HCT116 (cell line): ENCODE data around the gene IFIT5. TPM values are rescaled to one million over a fixed set of nuclear protein-coding genes. Genes with fewer than 3 reads are reported as not detected.
A peak's percentile ranks its signal among the peaks of the same experiment; 100 is the strongest.

ENCODE experiments used
- ATAC-seq: fragments of 200-7000 bp; cut with Tn5 transposase; 2 replicates; pipeline ENCODE4 v1.9.1; 2020; ENCODE audit warnings: mild to moderate bottlenecking, moderate library complexity
- BruUV-seq: library from RNA; stranded (reverse); fragments of 400-500 nt; replicated peaks from 2 replicates; lab custom pipeline; 2021; lab: Mats Ljungman, UMichigan
- CTCF ChIA-PET: fragments of 300-600 bp; sonication (Branson Sonifier 250); formaldehyde crosslinking; loops from one replicate; lab custom pipeline; 2021; ENCODE audit warnings: antibody characterized with exemption; lab: Charles Lee
- POLR2A ChIA-PET: fragments of 300-600, 350-600 bp; sonication (Branson Sonifier 250); formaldehyde crosslinking; loops from one replicate; lab custom pipeline; 2021; ENCODE audit warnings: antibody characterized with exemption; lab: Charles Lee
- RAD21 ChIA-PET, 2 experiments: fragments of 300-600 bp; sonication (Branson Sonifier 250); formaldehyde crosslinking; loops; one replicate each; lab custom pipeline; 2023; ENCODE audit warnings: low total read pairs in 2 of 2; ENCODE audit not compliant: uncharacterized antibody in 2 of 2, unreplicated experiment in 2 of 2, low non-redundant PET in 1 of 2; lab: Charles Lee
- DNase-seq: peaks from one replicate; pipeline ENCODE4 v3.0.0-alpha.2; 2010; ENCODE audit warnings: low read depth, low spot score
- H2AFZ ChIP-seq: fragments of 200-600 bp; shearing (Covaris generic), sonication (generic); 2 replicates; pipeline ENCODE4 v1.6.1; 2017; ENCODE audit warnings: low read depth, mixed run types, mixed read lengths, antibody characterized with exemption, low read length; ENCODE audit not compliant: poor library complexity, severe bottlenecking
- H3K27ac ChIP-seq: 2 replicates; pipeline ENCODE4 v1.5.1; 2012; ENCODE audit warnings: low read depth, low read length
- H3K27me3 ChIP-seq: fragments of 200-600 bp; sonication (generic); 2 replicates; pipeline ENCODE4 v1.6.1; 2016; ENCODE audit warnings: mixed run types, low read length, mixed read lengths; ENCODE audit not compliant: insufficient read depth
- H3K36me3 ChIP-seq, 2 experiments: fragments of 200-500 bp in 1 of 2; fragments of 200-600 bp in 1 of 2; sonication (Bioruptor generic) in 1 of 2; sonication (generic) in 1 of 2; 2 replicates each; pipeline versions ENCODE4 v1.5.1 to v1.6.1; 2014 to 2016; ENCODE audit warnings: low read length in 2 of 2, inconsistent platforms in 1 of 2, mixed read lengths in 1 of 2, mixed run types in 1 of 2; ENCODE audit not compliant: insufficient read depth in 2 of 2, control insufficient read depth in 1 of 2
- H3K4me1 ChIP-seq, 2 experiments: fragments of 200-600 bp in 1 of 2; sonication (generic) in 1 of 2; 2 replicates each; pipeline versions ENCODE4 v1.5.1 to v1.6.1; 2012 to 2017; ENCODE audit warnings: low read length in 2 of 2, inconsistent platforms in 1 of 2, mild to moderate bottlenecking in 1 of 2, mixed read lengths in 1 of 2, mixed run types in 1 of 2, moderate library complexity in 1 of 2; ENCODE audit not compliant: insufficient read depth in 2 of 2, control insufficient read depth in 1 of 2
- H3K4me2 ChIP-seq: fragments of 200-600 bp; sonication (generic); 2 replicates; pipeline ENCODE4 v1.6.1; 2017; ENCODE audit warnings: mixed run types, low read length, mixed read lengths
- H3K4me3 ChIP-seq, 2 experiments: fragments of 200-600 bp in 1 of 2; sonication (generic) in 1 of 2; replicated peaks in 1 of 2; 2 replicates each; pipeline ENCODE4 v1.5.1; 2011 to 2016; ENCODE audit warnings: low read length in 2 of 2, control low read depth in 1 of 2, low read depth in 1 of 2, mild to moderate bottlenecking in 1 of 2, mixed read lengths in 1 of 2, mixed run types in 1 of 2
- H3K79me2 ChIP-seq: fragments of 200-600 bp; sonication (generic); 2 replicates; pipeline ENCODE4 v1.6.1; 2017; ENCODE audit warnings: mild to moderate bottlenecking, mixed run types, low read length, moderate library complexity, mixed read lengths; ENCODE audit not compliant: insufficient read depth
- H3K9ac ChIP-seq: fragments of 200-600 bp; sonication (generic); 2 replicates; pipeline ENCODE4 v1.6.1; 2016; ENCODE audit warnings: low read length, mixed read lengths
- H3K9me2 ChIP-seq: fragments of 200-600 bp; sonication (generic), shearing (Covaris generic); 2 replicates; pipeline ENCODE4 v1.6.1; 2017; ENCODE audit warnings: mixed run types, mild to moderate bottlenecking, moderate library complexity; ENCODE audit not compliant: insufficient read depth
- H3K9me3 ChIP-seq, 2 experiments: fragments of 200-500 bp in 1 of 2; fragments of 200-600 bp in 1 of 2; sonication (Bioruptor generic) in 1 of 2; sonication (generic) in 1 of 2; 2 replicates each; pipeline ENCODE4 v1.6.1; 2014 to 2017; ENCODE audit warnings: low read length in 2 of 2, mixed read lengths in 2 of 2, inconsistent platforms in 1 of 2, low read depth in 1 of 2, mild to moderate bottlenecking in 1 of 2, mixed run types in 1 of 2, moderate library complexity in 1 of 2; ENCODE audit not compliant: control insufficient read depth in 1 of 2, insufficient read depth in 1 of 2
- H4K20me1 ChIP-seq: fragments of 200-600 bp; sonication (generic), shearing (Covaris generic); 2 replicates; pipeline ENCODE4 v1.6.1; 2017; ENCODE audit warnings: mixed run types, mild to moderate bottlenecking, moderate library complexity; ENCODE audit not compliant: insufficient read depth
- CBX3 ChIP-seq: IDR thresholded peaks from 2 replicates; pipeline ENCODE4 v1.6.1; 2012; ENCODE audit warnings: low read depth
- EGR1 ChIP-seq: IDR thresholded peaks from 2 replicates; pipeline ENCODE4 v1.6.1; 2012; ENCODE audit warnings: low read depth
- EZH2 ChIP-seq: fragments of 200-600 bp; sonication (generic); IDR thresholded peaks from 2 replicates; pipeline ENCODE4 v1.6.1; 2017; ENCODE audit warnings: antibody characterized with exemption, mixed run types
- FOSL1 ChIP-seq: IDR thresholded peaks from 2 replicates; pipeline ENCODE4 v1.6.1; 2012; ENCODE audit warnings: low read depth
- JUND ChIP-seq: IDR thresholded peaks from 2 replicates; pipeline ENCODE4 v1.6.1; 2012
- POLR2A ChIP-seq: IDR thresholded peaks from 2 replicates; pipeline ENCODE4 v1.7.0; 2011; ENCODE audit warnings: borderline replicate concordance; ENCODE audit not compliant: insufficient read depth, insufficient read length; ENCODE audit errors: extremely low read depth
- RAD21 ChIP-seq: IDR thresholded peaks from 2 replicates; pipeline ENCODE4 v1.6.1; 2012; ENCODE audit warnings: low read depth, mild to moderate bottlenecking
- SP1 ChIP-seq: IDR thresholded peaks from 2 replicates; pipeline ENCODE4 v1.6.1; 2012; ENCODE audit warnings: low read depth
- TCF7L2 ChIP-seq: IDR thresholded peaks from 2 replicates; pipeline ENCODE4 v1.7.0; 2011; ENCODE audit warnings: borderline replicate concordance, inconsistent platforms; ENCODE audit not compliant: insufficient read depth, insufficient read length; ENCODE audit errors: extremely low read depth
- ZFX ChIP-seq: fragments of 450-650 bp; IDR thresholded peaks from 2 replicates; pipeline ENCODE4 v1.6.1; 2017
- intact Hi-C: fragments of 100-400 bp; cut with micrococcal nuclease; formaldehyde crosslinking; loops from 2 replicates; pipeline ENCODE4 v1.10.0; 2022
- total RNA-seq: library from RNA; stranded (reverse); gene quantifications from one replicate; pipeline ENCODE4 v1.2.1, GENCODE V29; 2021; ENCODE audit not compliant: unreplicated experiment

The IFIT5 gene
- total RNA-seq, 1 experiment from 2014 or later, result 11.1 TPM

GRCh38 chr10:89468191-89468965 lies 54.0 kb downstream of the IFIT5 start:
- no peak overlapping the region for H3K27ac ChIP-seq
- H2AFZ ChIP-seq, result no peak overlapping the region
- H3K4me3 ChIP-seq, result no peak overlapping the region
- TF ChIP-seq ZFX (no peak), EGR1 (no peak), TCF7L2 (no peak), FOSL1 (no peak), POLR2A (no peak), CBX3 (no peak), EZH2 (no peak)
- TF ChIP-seq, all 23 proteins: peak for 0
- no peak overlapping the region for H3K9ac ChIP-seq
- no TSS peak for BruUV-seq
- H3K4me2 ChIP-seq, result no peak overlapping the region
- H3K36me3 ChIP-seq, result no peaks in the 10 kb centered on the region
- ChIA-PET CTCF (no interaction called here), POLR2A (no interaction called here), RAD21 (no interaction called here)
- peaks cover 20 to 31% of the 10 kb centered on the region in 2 experiments for H3K4me1 ChIP-seq
- H3K79me2 ChIP-seq, result no peaks in the 10 kb centered on the region
- H3K27me3 ChIP-seq, result no peaks in the 10 kb centered on the region
- no peaks in the 10 kb centered on the region for H3K9me2 ChIP-seq
- DNase-seq (no peak), ATAC-seq (no peak)
- H4K20me1 ChIP-seq, result no peaks in the 10 kb centered on the region
- intact Hi-C loops, result no loop called here
- no peaks in the 10 kb centered on the region for H3K9me3 ChIP-seq

- Histone ChIP-seq H3K27ac (no peak overlapping the region), H3K79me2 (no peaks in the 10 kb centered on the region), H3K9me3 (no peaks in the 10 kb centered on the region), H3K36me3 (no peaks in the 10 kb centered on the region), H3K4me3 (no peak overlapping the region), H3K4me1 (peaks cover 20 to 31% of the 10 kb centered on the region in 2 experiments), H3K9ac (no peak overlapping the region), H2AFZ (peak overlapping the region; percentile 67), H3K27me3 (no peaks in the 10 kb centered on the region), H3K9me2 (no peaks in the 10 kb centered on the region), H4K20me1 (no peaks in the 10 kb centered on the region), H3K4me2 (peak overlapping the region; percentile 28; the same call in 1 of the 2 replicates)
- CTCF ChIA-PET, result no interaction called here
- intact Hi-C loops, result no loop called here
- POLR2A ChIA-PET, result no interaction called here
- no TSS peak for BruUV-seq
- TF ChIP-seq FOSL1 (peak; percentile 37; the same call in 1 of the 2 replicates), CBX3 (no peak), RAD21 (no peak), SP1 (peak; percentile 23; the same call in 1 of the 2 replicates), JUND (peak; percentile 42; the same call in 1 of the 2 replicates)
- ATAC-seq (no peak), DNase-seq (no peak)
- RAD21 ChIA-PET, result no interaction called here
Observed at GRCh38 chr10:89469517-89469916, 55.1 kb downstream of the IFIT5 start.

Other genes with a start within 250 kb of the IFIT5 start
- gene CH25H, start 207.3 kb upstream of the IFIT5 start, total RNA-seq, result not detected
- 27.1 TPM for gene LIPA, start 162.8 kb upstream of the IFIT5 start, total RNA-seq
- gene IFIT2, start 112.5 kb upstream of the IFIT5 start, total RNA-seq, result 1.0 TPM
- gene IFIT3, start 86.6 kb upstream of the IFIT5 start, total RNA-seq, result 1.1 TPM
- gene IFIT1B, start 36.5 kb upstream of the IFIT5 start, total RNA-seq, result not detected
- gene IFIT1, start 21.9 kb upstream of the IFIT5 start, total RNA-seq, result 3.6 TPM
- gene SLC16A12, start 121.0 kb downstream of the IFIT5 start, total RNA-seq, result not detected
- 6.4 TPM for gene PANK1, start 230.7 kb downstream of the IFIT5 start, total RNA-seq